Thyroid gland (tissue), 4 donors: Measurements from ENCODE around the gene UPK2.

Experiments used
- POLR2A ChIP-seq, 2 donors: fragments of 450-650 bp; IDR thresholded peaks; one replicate each; pipeline ENCODE4 v1.6.1; 2017; ENCODE audit warnings: antibody characterized with exemption in 2 of 2, mild to moderate bottlenecking in 2 of 2, moderate library complexity in 1 of 2
- TF ChIP-seq, protein P1 (sequence below), 6 experiments: fragments of 200-600 bp in 3 of 6; fragments of 450-650 bp in 3 of 6; sonication (generic) in 3 of 6; IDR thresholded peaks; one replicate each; pipeline ENCODE4 v1.5.1; 2016 to 2019; ENCODE audit warnings: antibody characterized with exemption in 6 of 6, mild to moderate bottlenecking in 2 of 6, inconsistent platforms in 1 of 6, moderate library complexity in 1 of 6

GRCh38 chr11:118975771-118976709, 19.9 kb downstream of the UPK2 start:
- TF ChIP-seq, protein P1, sequence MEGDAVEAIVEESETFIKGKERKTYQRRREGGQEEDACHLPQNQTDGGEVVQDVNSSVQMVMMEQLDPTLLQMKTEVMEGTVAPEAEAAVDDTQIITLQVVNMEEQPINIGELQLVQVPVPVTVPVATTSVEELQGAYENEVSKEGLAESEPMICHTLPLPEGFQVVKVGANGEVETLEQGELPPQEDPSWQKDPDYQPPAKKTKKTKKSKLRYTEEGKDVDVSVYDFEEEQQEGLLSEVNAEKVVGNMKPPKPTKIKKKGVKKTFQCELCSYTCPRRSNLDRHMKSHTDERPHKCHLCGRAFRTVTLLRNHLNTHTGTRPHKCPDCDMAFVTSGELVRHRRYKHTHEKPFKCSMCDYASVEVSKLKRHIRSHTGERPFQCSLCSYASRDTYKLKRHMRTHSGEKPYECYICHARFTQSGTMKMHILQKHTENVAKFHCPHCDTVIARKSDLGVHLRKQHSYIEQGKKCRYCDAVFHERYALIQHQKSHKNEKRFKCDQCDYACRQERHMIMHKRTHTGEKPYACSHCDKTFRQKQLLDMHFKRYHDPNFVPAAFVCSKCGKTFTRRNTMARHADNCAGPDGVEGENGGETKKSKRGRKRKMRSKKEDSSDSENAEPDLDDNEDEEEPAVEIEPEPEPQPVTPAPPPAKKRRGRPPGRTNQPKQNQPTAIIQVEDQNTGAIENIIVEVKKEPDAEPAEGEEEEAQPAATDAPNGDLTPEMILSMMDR (IDR thresholded peaks at IDR 0.05): no peak
- TF ChIP-seq POLR2A (IDR thresholded peaks at IDR 0.05): no peak
